HG03108 (cell line): ENCODE results near the gene DAP3.
"Not testable (repeated sequence)": the region's sequence is repeated elsewhere in the genome, so short reads cannot be mapped to it uniquely, and the experiment has no call there.

ENCODE experiments used
- ATAC-seq: cut with Tn5 transposase; IDR thresholded peaks from one replicate; pipeline ENCODE4 v1.9.1; 2021; ENCODE audit warnings: moderate library complexity; ENCODE audit not compliant: unreplicated experiment

DAP3 gene

GRCh38 chr1:155767399-155767989 is 78.6 kb downstream of the DAP3 start:
- ATAC-seq: not testable (repeated sequence)

GRCh38 chr1:155769257-155769656 is 80.4 kb downstream of the DAP3 start:
- no peak for ATAC-seq

DNA sequence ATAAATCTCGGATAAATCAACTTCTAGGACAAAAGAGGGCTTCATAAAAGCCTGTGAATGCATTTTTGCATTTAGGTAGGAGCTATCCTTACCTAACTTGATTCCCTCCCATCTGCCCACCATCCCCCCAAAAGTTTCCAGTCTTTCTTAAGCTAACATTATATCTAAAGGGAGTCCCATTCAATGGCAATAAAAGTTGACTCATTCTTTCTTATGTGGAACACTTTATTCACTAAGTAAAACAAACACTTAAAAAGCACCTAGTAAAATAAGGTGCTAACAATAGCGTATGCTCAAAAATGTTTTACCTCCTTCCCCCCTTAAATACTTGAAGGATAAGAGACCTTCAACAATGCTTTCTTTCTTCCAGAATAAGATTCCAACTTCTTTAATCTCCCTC is 84.3 kb downstream of the DAP3 start:
- ATAC-seq: no peak

GRCh38 chr1:155776414-155776813 is 87.5 kb downstream of the DAP3 start:
- ATAC-seq: no peak

DNA sequence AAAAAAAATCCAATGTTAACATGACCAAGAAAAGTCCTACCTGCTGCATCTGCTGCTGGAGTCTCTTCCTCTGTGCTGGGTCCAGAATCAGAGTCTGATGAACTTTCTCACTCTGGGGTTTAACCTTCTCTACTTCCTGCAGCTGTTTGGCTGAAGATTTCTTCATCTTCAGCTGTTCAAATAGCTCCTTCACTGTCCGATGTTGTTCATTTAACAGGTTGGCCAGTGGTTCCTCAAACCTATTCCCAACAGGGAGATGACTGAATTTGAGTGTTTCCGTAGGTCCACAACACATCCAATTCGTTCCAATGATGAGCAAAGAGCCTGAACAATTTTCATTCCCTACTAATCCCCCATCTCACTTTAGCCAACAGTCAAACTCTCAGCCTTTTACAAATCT is 88.7 kb downstream of the DAP3 start:
- ATAC-seq: no peak
